WERI-Rb-1 (cell line): ENCODE results near the gene POLD2.

ENCODE experiments used
- DNase-seq: peaks from one replicate; pipeline ENCODE4 v3.0.0-alpha.2; 2020
- H3K27ac ChIP-seq: fragments of 250-450 bp; sonication (Bioruptor Pico); 2 replicates; pipeline ENCODE4 v1.5.1; 2020; ENCODE audit warnings: mild to moderate bottlenecking, moderate library complexity
- H3K27me3 ChIP-seq: fragments of 250-450 bp; sonication (Bioruptor Pico); 2 replicates; pipeline ENCODE4 v1.5.1; 2021; ENCODE audit warnings: mild to moderate bottlenecking, low read depth, moderate library complexity; ENCODE audit not compliant: insufficient read depth, severe bottlenecking
- H3K36me3 ChIP-seq: fragments of 250-450 bp; sonication (Bioruptor Pico); 2 replicates; pipeline ENCODE4 v1.5.1; 2020; ENCODE audit warnings: mild to moderate bottlenecking, moderate library complexity
- H3K4me3 ChIP-seq: 2 replicates; pipeline ENCODE4 v1.5.1; 2011; ENCODE audit warnings: low read depth, mild to moderate bottlenecking, control low read depth, low read length
- H3K9me3 ChIP-seq: fragments of 250-450 bp; sonication (Bioruptor Pico); 2 replicates; pipeline ENCODE4 v1.5.1; 2021; ENCODE audit warnings: mild to moderate bottlenecking, moderate library complexity; ENCODE audit not compliant: severe bottlenecking
- TF ChIP-seq, protein P1 (sequence below): IDR thresholded peaks from 2 replicates; pipeline ENCODE4 v1.5.1; 2011; ENCODE audit warnings: low read depth, mild to moderate bottlenecking, control low read depth, inconsistent platforms, low read length

POLD2 gene

GRCh38 chr7:44141221-44141850 is 18.0 kb upstream of the POLD2 start, which contains the start of gene MYL7:
MYL7 (minus strand) TSS chr7:44141332; CDS start chr7:44141305, 27 bp downstream.
- no peak within 1 kb of the TSS for H3K4me3 ChIP-seq
- no peak for DNase-seq
- TF ChIP-seq, protein P1, sequence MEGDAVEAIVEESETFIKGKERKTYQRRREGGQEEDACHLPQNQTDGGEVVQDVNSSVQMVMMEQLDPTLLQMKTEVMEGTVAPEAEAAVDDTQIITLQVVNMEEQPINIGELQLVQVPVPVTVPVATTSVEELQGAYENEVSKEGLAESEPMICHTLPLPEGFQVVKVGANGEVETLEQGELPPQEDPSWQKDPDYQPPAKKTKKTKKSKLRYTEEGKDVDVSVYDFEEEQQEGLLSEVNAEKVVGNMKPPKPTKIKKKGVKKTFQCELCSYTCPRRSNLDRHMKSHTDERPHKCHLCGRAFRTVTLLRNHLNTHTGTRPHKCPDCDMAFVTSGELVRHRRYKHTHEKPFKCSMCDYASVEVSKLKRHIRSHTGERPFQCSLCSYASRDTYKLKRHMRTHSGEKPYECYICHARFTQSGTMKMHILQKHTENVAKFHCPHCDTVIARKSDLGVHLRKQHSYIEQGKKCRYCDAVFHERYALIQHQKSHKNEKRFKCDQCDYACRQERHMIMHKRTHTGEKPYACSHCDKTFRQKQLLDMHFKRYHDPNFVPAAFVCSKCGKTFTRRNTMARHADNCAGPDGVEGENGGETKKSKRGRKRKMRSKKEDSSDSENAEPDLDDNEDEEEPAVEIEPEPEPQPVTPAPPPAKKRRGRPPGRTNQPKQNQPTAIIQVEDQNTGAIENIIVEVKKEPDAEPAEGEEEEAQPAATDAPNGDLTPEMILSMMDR = no peak
- H3K27ac ChIP-seq = no peak within 1 kb of the TSS
- no peaks in the 10 kb centered on the region for H3K9me3 ChIP-seq
- H3K27me3 ChIP-seq = no peaks in the 10 kb centered on the region
- no peaks in the 10 kb centered on the region for H3K36me3 ChIP-seq

GRCh38 chr7:44140341-44140740 is 17.0 kb upstream of the POLD2 start:
- no peak overlapping the region for H3K4me3 ChIP-seq
- H3K36me3 ChIP-seq = no peaks in the 10 kb centered on the region
- TF ChIP-seq, protein P1 = no peak
- H3K9me3 ChIP-seq = no peaks in the 10 kb centered on the region
- H3K27ac ChIP-seq = no peak overlapping the region
- DNase-seq = no peak
- H3K27me3 ChIP-seq = no peaks in the 10 kb centered on the region

- no peak for DNase-seq
- no peaks in the 10 kb centered on the region for H3K9me3 ChIP-seq
Measured at GRCh38 chr7:44139311-44140010, 16.1 kb upstream of the POLD2 start.

DNA sequence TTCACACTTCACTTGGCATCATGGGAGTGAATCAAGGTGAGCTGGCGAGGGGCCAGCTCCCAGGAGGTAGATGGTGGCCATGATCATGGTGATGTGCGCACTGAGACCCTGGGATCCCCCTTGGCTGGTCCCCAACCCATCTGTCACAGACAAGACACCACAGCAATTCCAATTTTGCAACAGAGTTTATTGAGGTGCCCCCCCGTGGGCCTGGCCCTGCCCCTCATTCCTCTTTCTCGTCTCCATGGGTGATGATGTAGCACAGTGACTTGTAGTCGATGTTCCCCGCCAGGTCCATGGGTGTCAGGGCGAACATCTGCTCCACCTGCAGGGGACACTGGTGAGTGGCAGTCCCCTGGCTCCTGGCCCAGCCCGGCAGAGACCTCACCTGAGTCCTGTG is 15.3 kb upstream of the POLD2 start:
- H3K27ac ChIP-seq = no peak overlapping the region
- no peak for DNase-seq
- H3K36me3 ChIP-seq = no peaks in the 10 kb centered on the region
- no peaks in the 10 kb centered on the region for H3K9me3 ChIP-seq
- H3K4me3 ChIP-seq = no peak overlapping the region
- TF ChIP-seq, protein P1 = 0 out of 2 replicates have a peak, but pooled peaks have one; percentile 12
- H3K27me3 ChIP-seq = no peaks in the 10 kb centered on the region

More at GRCh38 chr7:44139311-44140010, 16.1 kb upstream of the POLD2 start:
- no peaks in the 10 kb centered on the region for H3K27me3 ChIP-seq
- TF ChIP-seq, protein P1 = no peak
- no peak overlapping the region for H3K4me3 ChIP-seq
- H3K36me3 ChIP-seq = no peaks in the 10 kb centered on the region
- H3K27ac ChIP-seq = no peak overlapping the region

DNA sequence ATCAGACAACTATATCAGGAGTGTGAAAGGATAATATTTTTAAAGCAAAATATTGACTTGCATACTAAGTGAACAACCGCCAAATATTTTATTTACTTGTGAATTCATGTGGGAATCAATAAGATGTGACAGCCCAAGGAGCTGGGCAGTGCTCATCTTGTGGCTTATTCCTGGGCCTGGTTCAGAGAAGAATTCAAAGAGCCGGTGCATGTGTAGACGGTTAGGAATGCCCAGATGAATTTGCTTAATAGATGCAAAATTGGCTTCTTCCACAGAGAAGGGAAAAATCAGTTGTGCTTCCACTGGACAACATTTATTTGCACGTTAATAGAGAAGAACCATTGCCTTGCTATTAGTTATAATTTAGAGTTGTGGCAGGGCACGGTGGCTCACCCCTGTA is 13.4 kb upstream of the POLD2 start:
- Histone ChIP-seq H3K9me3 (no peaks in the 10 kb centered on the region), H3K27ac (peak overlapping the region; percentile 43), H3K4me3 (no peak overlapping the region), H3K36me3 (no peaks in the 10 kb centered on the region), H3K27me3 (no peaks in the 10 kb centered on the region)
- TF ChIP-seq, protein P1 = no peak
- no peak for DNase-seq
